ENCODE results near the gene ANKRD6.

ANKRD6 gene

GRCh38 chr6:89657445-89658158, 224.7 kb downstream of the ANKRD6 start:
- DNase-seq (ENCODE audit: low read depth) = no peak

DNA sequence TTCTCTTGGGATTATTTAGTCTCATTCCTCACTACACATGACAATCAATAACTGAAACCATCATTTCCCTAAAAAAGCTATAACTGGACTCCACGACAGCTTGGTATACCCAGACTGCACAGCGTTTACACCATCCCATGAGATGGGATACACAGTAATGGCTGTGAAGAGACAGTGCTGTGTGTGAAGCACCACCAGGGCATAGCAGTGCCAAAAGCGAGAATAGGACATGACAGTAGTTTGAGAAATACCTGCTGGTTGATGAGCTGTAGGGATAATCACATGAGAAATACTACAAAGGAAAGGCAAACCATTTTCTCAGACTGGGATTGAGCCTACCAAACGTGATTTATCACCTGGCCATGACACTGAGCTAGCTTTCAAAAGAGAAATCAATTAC, 228.0 kb downstream of the ANKRD6 start:
- no peak for DNase-seq (ENCODE audit: low read depth)

DNA sequence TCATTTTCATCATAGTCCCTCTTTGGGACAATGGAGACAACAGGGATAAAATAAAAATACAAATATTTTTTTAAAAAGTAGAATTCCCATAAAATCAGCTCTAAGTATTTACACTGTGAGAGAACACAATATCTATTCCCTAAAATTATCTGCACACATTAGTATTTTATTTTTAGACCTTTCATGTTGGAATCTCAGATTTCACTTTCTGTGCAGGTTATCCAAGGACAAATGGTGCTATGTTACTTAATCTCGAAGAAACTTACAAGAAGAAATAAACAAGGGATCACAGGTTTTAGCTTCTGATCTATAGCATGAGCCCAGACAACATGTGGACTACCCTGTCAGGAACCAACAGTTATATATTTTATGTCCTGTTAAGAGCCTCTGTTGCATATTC, 228.6 kb downstream of the ANKRD6 start:
- DNase-seq (ENCODE audit: low read depth) = no peak

- no peak for DNase-seq (ENCODE audit: low read depth)
Observed at GRCh38 chr6:89662659-89663223, 229.8 kb downstream of the ANKRD6 start.

DNA sequence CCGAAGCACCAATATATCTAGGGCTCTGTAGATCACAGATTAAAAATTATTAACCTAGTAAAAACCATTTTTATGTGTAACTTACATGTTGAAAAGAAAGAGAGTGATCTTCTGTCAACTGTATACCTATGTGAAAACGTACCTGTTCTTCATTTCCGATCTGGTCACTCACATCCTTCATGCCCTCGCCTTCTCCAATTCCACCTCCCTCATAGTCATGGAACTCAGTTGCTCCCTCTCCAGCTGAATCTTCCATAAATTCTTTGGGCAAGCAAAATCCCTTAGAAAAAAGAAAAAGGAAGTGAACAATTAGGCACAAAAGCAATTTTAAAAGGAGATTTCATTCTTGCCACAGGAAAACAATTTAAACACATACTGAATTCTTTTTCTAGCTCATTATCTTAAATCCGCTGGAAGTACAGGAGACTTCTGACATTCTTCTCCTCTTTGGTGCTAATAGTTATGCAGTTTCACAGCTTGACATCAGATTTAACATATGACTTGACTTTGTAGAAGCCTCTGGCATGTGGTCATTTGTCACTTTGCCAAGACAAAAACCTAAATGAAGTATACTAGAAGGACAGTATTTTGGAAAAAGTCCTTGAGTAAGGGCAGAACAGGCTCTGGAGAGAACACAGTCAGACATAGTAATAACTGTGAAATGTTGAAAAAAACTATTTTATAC, 235.1 kb downstream of the ANKRD6 start:
- no peak for DNase-seq (ENCODE audit: low read depth)

DNA sequence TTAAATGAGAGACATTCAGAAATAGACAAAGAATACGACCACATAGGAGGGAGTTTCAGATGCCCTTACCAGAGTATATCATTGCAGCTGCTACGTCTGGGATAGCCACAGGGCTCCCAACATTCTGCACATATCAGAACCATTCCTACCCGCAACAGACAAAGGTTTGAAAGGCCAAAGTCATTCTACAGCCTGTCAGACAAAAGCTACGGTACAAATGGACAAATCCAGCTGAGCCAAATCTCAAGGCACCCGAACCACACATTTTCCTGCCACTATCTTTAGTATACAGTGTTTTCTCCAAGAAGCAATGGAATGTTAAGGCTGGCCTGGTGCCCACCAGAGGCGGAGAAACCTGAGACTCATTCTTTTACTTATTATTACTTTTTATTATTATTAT, 236.1 kb downstream of the ANKRD6 start:
- DNase-seq (ENCODE audit: low read depth) = no peak

DNA sequence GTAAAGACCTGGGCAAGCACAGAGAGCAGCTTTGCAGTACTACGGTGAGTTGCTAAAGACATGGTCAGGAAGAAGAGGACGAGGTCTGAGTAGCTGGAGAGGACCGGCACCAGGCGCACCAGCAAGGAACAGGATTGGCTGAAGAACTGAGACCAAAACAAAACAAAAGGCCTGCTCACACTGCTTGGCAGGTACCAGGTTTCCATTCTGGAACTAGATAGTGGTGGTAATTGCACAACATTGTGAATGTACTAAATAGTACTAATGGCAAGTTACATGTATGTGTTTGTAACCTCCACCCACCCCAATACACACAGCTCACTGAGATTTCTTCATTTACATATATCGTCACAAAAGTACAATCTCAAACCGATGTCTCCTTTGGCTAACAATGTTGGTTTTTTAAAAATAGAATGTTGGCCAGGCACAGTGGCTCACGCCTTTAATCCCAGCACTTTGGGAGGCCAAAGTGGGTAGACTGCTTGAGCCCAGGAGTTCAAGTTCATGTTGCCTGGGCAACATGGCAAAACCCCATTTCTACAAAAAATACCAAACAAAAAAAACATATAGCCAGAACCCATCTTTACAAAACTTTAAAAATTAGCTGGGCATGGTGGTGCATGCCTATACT, 238.1 kb downstream of the ANKRD6 start:
- no peak for DNase-seq (ENCODE audit: low read depth)

- DNase-seq (ENCODE audit: low read depth) = no peak
Observed at GRCh38 chr6:89675949-89676748, 243.2 kb downstream of the ANKRD6 start.

- no peak for DNase-seq (ENCODE audit: low read depth)
Observed at GRCh38 chr6:89678531-89678930, 245.6 kb downstream of the ANKRD6 start.

GRCh38 chr6:89679215-89680120, 246.5 kb downstream of the ANKRD6 start:
- no peak for DNase-seq (ENCODE audit: low read depth)

- no peak for DNase-seq (ENCODE audit: low read depth)
Observed at GRCh38 chr6:89680150-89680549, 247.2 kb downstream of the ANKRD6 start.

- no peak for DNase-seq (ENCODE audit: low read depth)
Observed at GRCh38 chr6:89680551-89680950, 247.6 kb downstream of the ANKRD6 start.

DNA sequence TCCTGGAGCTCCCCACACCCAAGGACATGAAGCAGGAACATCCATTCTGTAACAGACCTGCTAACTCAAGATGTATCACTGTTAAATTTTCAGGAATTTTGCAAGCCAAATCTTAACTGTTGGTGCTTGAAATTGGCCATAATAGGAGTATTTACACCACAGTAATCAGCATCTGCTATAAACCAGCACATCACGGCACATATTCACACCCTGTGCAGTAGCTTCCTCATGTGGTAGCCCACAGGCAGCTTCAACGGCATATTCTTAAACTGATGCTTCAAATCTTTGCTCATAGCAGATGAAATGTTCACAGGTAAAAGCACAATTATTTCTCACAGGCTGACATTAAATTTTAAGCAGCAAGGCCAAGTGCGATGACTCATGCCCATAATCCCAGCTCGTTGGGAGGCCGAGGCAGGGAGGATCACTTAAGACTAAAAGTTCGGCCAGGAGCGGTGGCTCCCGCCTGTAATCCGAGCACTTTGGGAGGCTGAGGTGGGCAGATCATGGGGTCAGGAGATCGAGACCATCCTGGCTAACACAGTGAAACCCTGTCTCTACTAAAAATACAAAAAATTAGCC, 249.1 kb downstream of the ANKRD6 start:
- no peak for DNase-seq (ENCODE audit: low read depth)

DNA sequence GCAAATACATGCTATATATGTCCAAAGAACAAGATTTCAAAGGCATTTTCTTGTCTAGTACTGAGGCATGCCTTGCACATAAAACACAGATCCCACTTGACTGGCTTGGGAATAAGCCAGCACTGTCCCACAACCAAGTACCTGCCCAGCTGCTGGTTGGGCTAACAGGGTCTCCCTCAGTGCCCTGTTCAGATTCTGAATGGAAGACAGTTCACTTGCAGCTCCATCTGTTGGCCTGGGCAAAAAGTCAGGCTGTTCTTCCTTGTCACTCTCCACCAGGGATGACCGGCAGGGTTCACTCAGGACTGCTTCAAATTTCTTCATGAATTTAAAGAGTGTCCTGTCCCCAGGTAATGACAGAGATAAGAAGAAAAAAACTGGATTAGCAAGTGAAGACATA, 250.0 kb downstream of the ANKRD6 start:
- no peak for DNase-seq (ENCODE audit: low read depth)

All from HS-27A (cell line).